ENCODE data around the gene NAA20.

NAA20 gene

DNA sequence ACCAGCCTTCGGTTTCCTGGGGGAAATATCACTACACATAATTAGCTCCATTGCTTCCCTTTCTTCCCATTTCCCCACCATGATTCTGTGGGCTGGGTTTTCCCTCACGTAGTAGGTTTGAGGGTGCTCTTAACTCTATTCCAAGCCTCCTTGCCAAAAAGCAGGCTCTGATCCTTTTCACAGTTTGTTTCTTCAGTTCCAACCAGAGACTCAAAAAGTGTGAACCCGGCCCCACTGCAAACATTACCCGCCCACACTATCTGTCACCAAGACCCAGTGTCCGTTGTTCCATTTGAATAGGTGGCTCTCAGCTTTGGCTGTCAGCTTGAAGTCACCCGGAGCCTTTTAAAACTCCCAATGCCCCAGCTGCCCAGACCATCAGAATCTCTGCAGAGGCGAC is 11.8 kb upstream of the NAA20 start:
- Mint-ChIP-seq H3K36me3 (ENCODE audit: low read depth) (peaks cover 11% of the 10 kb centered on the region), H3K27ac (peak overlapping the region in 1 of 3 experiments; percentile 71), H3K4me1 (peaks cover 48% of the 10 kb centered on the region), H3K4me3 (no peak overlapping the region), H3K9me3 (no peaks in the 10 kb centered on the region), H3K27me3 (ENCODE audit: low read depth) (peaks cover 3% of the 10 kb centered on the region)
- TF ChIP-seq CTCF (IDR thresholded peaks at IDR 0.05; ENCODE audit: unreplicated experiment in 3 of 3) = no peak

DNA sequence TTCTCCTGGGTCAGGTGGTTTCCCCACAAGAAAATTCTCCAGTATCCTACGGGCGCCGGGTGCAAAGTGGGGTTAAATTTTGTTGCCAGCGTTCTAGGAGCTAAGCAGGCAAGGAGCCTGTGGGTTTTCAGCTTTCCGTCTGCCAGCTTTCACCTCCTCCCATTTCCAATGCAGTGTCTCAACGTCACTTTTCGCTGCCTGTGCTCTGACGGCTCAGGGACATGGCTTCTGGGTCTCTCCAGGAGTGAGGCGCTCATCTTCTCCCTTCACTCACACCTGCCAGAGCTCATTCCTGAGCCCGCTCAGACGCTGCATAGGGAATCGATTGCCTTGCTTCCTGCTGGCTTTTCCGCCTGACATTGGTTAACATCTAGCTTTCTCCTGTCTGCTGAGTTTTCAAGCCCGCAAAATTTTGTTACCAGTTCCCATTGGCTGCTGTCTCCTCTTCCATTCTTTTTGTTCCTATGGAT is 7.3 kb upstream of the NAA20 start:
- Mint-ChIP-seq H3K27ac (peak overlapping the region in 2 of 3 experiments; percentile 38 to 51), H3K9me3 (no peaks in the 10 kb centered on the region), H3K4me1 (peaks cover 24% of the 10 kb centered on the region), H3K4me3 (no peak overlapping the region), H3K27me3 (ENCODE audit: low read depth) (no peaks in the 10 kb centered on the region), H3K36me3 (ENCODE audit: low read depth) (no peaks in the 10 kb centered on the region)
- TF ChIP-seq CTCF (IDR thresholded peaks at IDR 0.05; ENCODE audit: unreplicated experiment in 3 of 3) = no peak

GRCh38 chr20:20010639-20011500 is 6.3 kb upstream of the NAA20 start:
- Mint-ChIP-seq H3K9me3 (no peaks in the 10 kb centered on the region), H3K36me3 (ENCODE audit: low read depth) (no peaks in the 10 kb centered on the region), H3K27ac (peak overlapping the region; percentile 83 to 87 (median 86)), H3K27me3 (ENCODE audit: low read depth) (no peaks in the 10 kb centered on the region), H3K4me1 (peaks cover 16% of the 10 kb centered on the region), H3K4me3 (peak overlapping the region in 2 of 3 experiments; percentile 45 to 46)
- TF ChIP-seq CTCF (IDR thresholded peaks at IDR 0.05; ENCODE audit: unreplicated experiment in 3 of 3) = no peak

- no peak overlapping the region for H3K4me3 Mint-ChIP-seq
- H3K36me3 Mint-ChIP-seq (ENCODE audit: low read depth) = no peaks in the 10 kb centered on the region
- no peak for TF ChIP-seq CTCF (IDR thresholded peaks at IDR 0.05; ENCODE audit: unreplicated experiment in 3 of 3)
- no peak overlapping the region for H3K27ac Mint-ChIP-seq
- peaks cover 4% of the 10 kb centered on the region for H3K27me3 Mint-ChIP-seq (ENCODE audit: low read depth)
- peaks cover 21% of the 10 kb centered on the region for H3K4me1 Mint-ChIP-seq
- no peaks in the 10 kb centered on the region for H3K9me3 Mint-ChIP-seq
These were observed 4.6 kb upstream of the NAA20 start for GRCh38 chr20:20012541-20012940.

DNA sequence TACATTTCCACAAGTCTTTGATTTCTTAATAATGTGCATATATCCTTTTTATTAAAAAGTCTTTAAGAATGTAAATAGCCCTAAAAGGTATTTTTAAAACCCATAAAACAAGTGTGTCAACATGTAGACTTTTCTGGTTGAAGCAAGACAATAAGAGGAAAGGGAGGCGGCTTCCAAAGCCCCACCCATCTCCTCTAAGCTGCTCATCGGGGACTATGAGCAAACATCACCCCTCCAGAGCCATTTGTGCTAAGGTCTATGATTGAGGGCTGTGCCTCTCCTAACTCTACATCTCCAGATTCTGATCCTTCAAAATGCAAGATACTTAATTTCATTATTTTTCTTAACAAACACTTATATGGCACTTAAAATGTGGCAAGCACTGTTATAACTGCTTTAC is 2.5 kb upstream of the NAA20 start:
- Mint-ChIP-seq H3K9me3 (no peaks in the 10 kb centered on the region), H3K4me3 (no peak overlapping the region), H3K4me1 (peaks cover 34% of the 10 kb centered on the region)

More for the DNA sequence above, 2.5 kb upstream of the NAA20 start:
- no peak overlapping the region for H3K27ac Mint-ChIP-seq
- no peak for TF ChIP-seq CTCF (IDR thresholded peaks at IDR 0.05; ENCODE audit: unreplicated experiment in 3 of 3)
- peaks cover 9% of the 10 kb centered on the region for H3K36me3 Mint-ChIP-seq (ENCODE audit: low read depth)
- peaks cover 4% of the 10 kb centered on the region for H3K27me3 Mint-ChIP-seq (ENCODE audit: low read depth)

All from nephron (organoid).